SK-N-SH (cell line): ENCODE measurements around the gene ADAMTS5.

Source experiments
- EP300 ChIP-seq, 2 experiments: IDR thresholded peaks; 2 replicates each; pipeline versions ENCODE4 v1.4.0 to v1.6.1; 2012; ENCODE audit warnings: borderline replicate concordance in 1 of 2, low read depth in 1 of 2, low read length in 1 of 2
- FOXJ3 ChIP-seq: sonication (generic); formaldehyde crosslinking; IDR thresholded peaks from 2 replicates; pipeline ENCODE4 v1.5.1; 2020; ENCODE audit warnings: mild to moderate bottlenecking, missing genetic modification reagents
- GATA2 ChIP-seq: sonication (generic); formaldehyde crosslinking; IDR thresholded peaks from 2 replicates; pipeline ENCODE4 v1.5.0; 2020; ENCODE audit warnings: mild to moderate bottlenecking, missing genetic modification reagents
- JUND ChIP-seq: IDR thresholded peaks from 2 replicates; pipeline ENCODE4 v1.4.0; 2012
- MXI1 ChIP-seq: IDR thresholded peaks from 2 replicates; pipeline ENCODE4 v1.6.1; 2012; ENCODE audit warnings: mild to moderate bottlenecking, low read depth, low read length, improper control_type of control experiment
- RCOR1 ChIP-seq: fragments of 150-350 bp; IDR thresholded peaks from 2 replicates; pipeline ENCODE4 v1.6.1; 2017; ENCODE audit warnings: antibody characterized with exemption, low read length
- RXRA ChIP-seq: IDR thresholded peaks from 2 replicates; pipeline ENCODE4 v1.4.0; 2012; ENCODE audit warnings: low read depth, mild to moderate bottlenecking, borderline replicate concordance
- TCF12 ChIP-seq: IDR thresholded peaks from 2 replicates; pipeline ENCODE4 v1.4.0; 2012
- TF ChIP-seq, protein P1 (sequence below): fragments of 200-600 bp; sonication (generic); IDR thresholded peaks from 2 replicates; pipeline ENCODE4 v1.6.1; 2017; ENCODE audit warnings: antibody characterized with exemption, mild to moderate bottlenecking, moderate library complexity

GRCh38 chr21:26961698-26962097 is 5.2 kb downstream of the ADAMTS5 start:
- TF ChIP-seq, protein P1, sequence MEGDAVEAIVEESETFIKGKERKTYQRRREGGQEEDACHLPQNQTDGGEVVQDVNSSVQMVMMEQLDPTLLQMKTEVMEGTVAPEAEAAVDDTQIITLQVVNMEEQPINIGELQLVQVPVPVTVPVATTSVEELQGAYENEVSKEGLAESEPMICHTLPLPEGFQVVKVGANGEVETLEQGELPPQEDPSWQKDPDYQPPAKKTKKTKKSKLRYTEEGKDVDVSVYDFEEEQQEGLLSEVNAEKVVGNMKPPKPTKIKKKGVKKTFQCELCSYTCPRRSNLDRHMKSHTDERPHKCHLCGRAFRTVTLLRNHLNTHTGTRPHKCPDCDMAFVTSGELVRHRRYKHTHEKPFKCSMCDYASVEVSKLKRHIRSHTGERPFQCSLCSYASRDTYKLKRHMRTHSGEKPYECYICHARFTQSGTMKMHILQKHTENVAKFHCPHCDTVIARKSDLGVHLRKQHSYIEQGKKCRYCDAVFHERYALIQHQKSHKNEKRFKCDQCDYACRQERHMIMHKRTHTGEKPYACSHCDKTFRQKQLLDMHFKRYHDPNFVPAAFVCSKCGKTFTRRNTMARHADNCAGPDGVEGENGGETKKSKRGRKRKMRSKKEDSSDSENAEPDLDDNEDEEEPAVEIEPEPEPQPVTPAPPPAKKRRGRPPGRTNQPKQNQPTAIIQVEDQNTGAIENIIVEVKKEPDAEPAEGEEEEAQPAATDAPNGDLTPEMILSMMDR: peak; percentile 39
- TF ChIP-seq FOXJ3 (CRISPR knock-in tag) (no peak), MXI1 (no peak), EP300 (IDR thresholded peaks at IDR 0.05; ENCODE audit: borderline replicate concordance in 1 of 2, low read depth in 1 of 2, low read length in 1 of 2) (no peak), JUND (no peak), RCOR1 (no peak), TCF12 (no peak), GATA2 (CRISPR knock-in tag) (no peak), RXRA (no peak)
